GM12891 (cell line): ENCODE data around the gene COIL. TPM values are rescaled to one million over a fixed set of nuclear protein-coding genes. Genes with fewer than 3 reads are reported as not detected.
A peak's percentile ranks its signal among the peaks of the same experiment; 100 is the strongest.

Experiments
- DNase-seq: peaks from one replicate; pipeline ENCODE4 v3.0.0; 2011; ENCODE audit warnings: low spot score; ENCODE audit not compliant: insufficient read length
- FAIRE-seq: peaks from 2 replicates; lab custom pipeline; 2011; peaks lifted over from hg19 to GRCh38; lab: Jason Lieb, UNC
- PAX5 ChIP-seq: IDR thresholded peaks from 2 replicates; pipeline ENCODE4 v1.6.1; 2011; ENCODE audit warnings: low read length, moderate library complexity, mild to moderate bottlenecking; ENCODE audit not compliant: insufficient read depth, severe bottlenecking
- POLR2A ChIP-seq: IDR thresholded peaks from 2 replicates; pipeline ENCODE4 v1.6.1; 2011; ENCODE audit warnings: low read depth, low read length, control low read depth
- POLR2AphosphoS5 ChIP-seq: IDR thresholded peaks from 2 replicates; pipeline ENCODE4 v1.6.1; 2011; ENCODE audit warnings: low read depth, low read length, control low read depth
- POU2F2 ChIP-seq: IDR thresholded peaks from 2 replicates; pipeline ENCODE4 v1.6.1; 2011; ENCODE audit warnings: low read depth, mild to moderate bottlenecking, control low read depth, low read length, moderate library complexity
- SPI1 ChIP-seq: IDR thresholded peaks from 2 replicates; pipeline ENCODE4 v1.6.1; 2011; ENCODE audit warnings: low read depth, low read length, control low read depth
- TAF1 ChIP-seq: IDR thresholded peaks from 2 replicates; pipeline ENCODE4 v1.6.1; 2011; ENCODE audit warnings: low read depth, low read length, control low read depth
- polyA plus RNA-seq: library from polyadenylated mRNA; unstranded; fragments of >200 nt; gene quantifications from one replicate; pipeline ENCODE4 v1.2.1, GENCODE V29; 2012; ENCODE audit warnings: low read depth, missing spikeins, inconsistent platforms; ENCODE audit not compliant: missing spikeins

Gene COIL
- polyA plus RNA-seq: 13.4 TPM

- FAIRE-seq (peak; percentile 85), DNase-seq (peak; percentile 81)
- TF ChIP-seq TAF1 (peak; percentile 72; the same call in 1 of the 2 replicates), POU2F2 (no peak), POLR2A (peak; percentile 79), PAX5 (peak; percentile 5), POLR2AphosphoS5 (peak; percentile 83)
These were observed at the start of gene COIL for GRCh38 chr17:56960596-56961538. TSS of gene COIL (minus strand) at chr17:56961050. CDS start at chr17:56961019, 31 bp downstream.

GRCh38 chr17:57010487-57010886 lies 49.6 kb upstream of the COIL start:
- TF ChIP-seq TAF1: no peak
- no peak for TF ChIP-seq SPI1
- no peak for TF ChIP-seq POLR2A
- no peak for TF ChIP-seq POLR2AphosphoS5
- no peak for TF ChIP-seq PAX5
- no peak for TF ChIP-seq POU2F2
- DNase-seq: no peak
- FAIRE-seq: peak; percentile 31

- FAIRE-seq (peak; percentile 95), DNase-seq (peak; percentile 39)
These were observed 49.0 kb upstream of the COIL start for GRCh38 chr17:57009737-57010445.

GRCh38 chr17:57008958-57009357 lies 48.1 kb upstream of the COIL start:
- FAIRE-seq (no peak), DNase-seq (no peak)
- TF ChIP-seq POU2F2: no peak
- TF ChIP-seq POLR2A: no peak
- TF ChIP-seq TAF1: no peak
- no peak for TF ChIP-seq PAX5
- TF ChIP-seq POLR2AphosphoS5: no peak
- TF ChIP-seq SPI1: no peak

More at GRCh38 chr17:57009737-57010445, 49.0 kb upstream of the COIL start:
- no peak for TF ChIP-seq SPI1
- TF ChIP-seq POU2F2: no peak
- no peak for TF ChIP-seq POLR2A

- FAIRE-seq (no peak), DNase-seq (no peak)
- TF ChIP-seq POLR2AphosphoS5 (no peak), SPI1 (no peak), POLR2A (no peak), POU2F2 (no peak), TAF1 (no peak), PAX5 (no peak)
These were observed 45.2 kb upstream of the COIL start for GRCh38 chr17:57006040-57006439.

- TF ChIP-seq SPI1 (peak; percentile 98), POLR2AphosphoS5 (no peak)
- DNase-seq (peak; percentile 35), FAIRE-seq (peak; percentile 94)
These were observed 44.2 kb upstream of the COIL start for GRCh38 chr17:57004944-57005579.

GRCh38 chr17:57002904-57003303 lies 42.1 kb upstream of the COIL start:
- TF ChIP-seq TAF1 (no peak), SPI1 (no peak), POLR2AphosphoS5 (no peak), POLR2A (no peak), PAX5 (no peak), POU2F2 (no peak)
- DNase-seq: no peak
- FAIRE-seq: no peak

- no peak for FAIRE-seq
These were observed 40.7 kb upstream of the COIL start for GRCh38 chr17:57001541-57001940.

GRCh38 chr17:56997313-56997712 lies 36.5 kb upstream of the COIL start:
- DNase-seq (no peak), FAIRE-seq (no peak)
- TF ChIP-seq POLR2A (no peak), POU2F2 (no peak), TAF1 (no peak), POLR2AphosphoS5 (no peak), PAX5 (no peak), SPI1 (no peak)

More at GRCh38 chr17:57001541-57001940, 40.7 kb upstream of the COIL start:
- TF ChIP-seq POLR2AphosphoS5: no peak
- TF ChIP-seq POLR2A: no peak
- no peak for TF ChIP-seq TAF1
- TF ChIP-seq POU2F2: no peak
- no peak for TF ChIP-seq PAX5
- TF ChIP-seq SPI1: no peak
- DNase-seq: no peak
